Measurements from ENCODE around the gene ACTR8. TPM values are rescaled to one million over a fixed set of nuclear protein-coding genes. Genes with fewer than 3 reads are reported as not detected.

Gene ACTR8
- total RNA-seq, 2 experiments from 2014 or later, result 29.8 to 30.3 TPM

- no peak for DNase-seq
- H3K4me3 Mint-ChIP-seq, result no peak overlapping the region
Measured at GRCh38 chr3:53824795-53825194, 57.2 kb downstream of the ACTR8 start.

GRCh38 chr3:53823956-53824657, 57.8 kb downstream of the ACTR8 start:
- no peaks in the 10 kb centered on the region for H3K9me3 Mint-ChIP-seq
- no peak overlapping the region for H3K4me3 Mint-ChIP-seq
- H3K27ac Mint-ChIP-seq, result no peak overlapping the region
- DNase-seq, result no peak
- intact Hi-C loops (cut with micrococcal nuclease), result no loop called here
- CTCF ChIA-PET, result no interaction called here
- no peaks in the 10 kb centered on the region for H3K36me3 Mint-ChIP-seq (ENCODE audit: low read depth)
- no peaks in the 10 kb centered on the region for H3K27me3 Mint-ChIP-seq (ENCODE audit: low read depth)
- no peaks in the 10 kb centered on the region for H3K4me1 Mint-ChIP-seq (ENCODE audit: low read depth)

More at GRCh38 chr3:53824795-53825194, 57.2 kb downstream of the ACTR8 start:
- CTCF ChIA-PET, result no interaction called here
- Mint-ChIP-seq H3K9me3 (no peaks in the 10 kb centered on the region), H3K27ac (no peak overlapping the region), H3K36me3 (ENCODE audit: low read depth) (no peaks in the 10 kb centered on the region), H3K4me1 (ENCODE audit: low read depth) (no peaks in the 10 kb centered on the region), H3K27me3 (ENCODE audit: low read depth) (no peaks in the 10 kb centered on the region)
- intact Hi-C loops (cut with micrococcal nuclease), result no loop called here

DNA sequence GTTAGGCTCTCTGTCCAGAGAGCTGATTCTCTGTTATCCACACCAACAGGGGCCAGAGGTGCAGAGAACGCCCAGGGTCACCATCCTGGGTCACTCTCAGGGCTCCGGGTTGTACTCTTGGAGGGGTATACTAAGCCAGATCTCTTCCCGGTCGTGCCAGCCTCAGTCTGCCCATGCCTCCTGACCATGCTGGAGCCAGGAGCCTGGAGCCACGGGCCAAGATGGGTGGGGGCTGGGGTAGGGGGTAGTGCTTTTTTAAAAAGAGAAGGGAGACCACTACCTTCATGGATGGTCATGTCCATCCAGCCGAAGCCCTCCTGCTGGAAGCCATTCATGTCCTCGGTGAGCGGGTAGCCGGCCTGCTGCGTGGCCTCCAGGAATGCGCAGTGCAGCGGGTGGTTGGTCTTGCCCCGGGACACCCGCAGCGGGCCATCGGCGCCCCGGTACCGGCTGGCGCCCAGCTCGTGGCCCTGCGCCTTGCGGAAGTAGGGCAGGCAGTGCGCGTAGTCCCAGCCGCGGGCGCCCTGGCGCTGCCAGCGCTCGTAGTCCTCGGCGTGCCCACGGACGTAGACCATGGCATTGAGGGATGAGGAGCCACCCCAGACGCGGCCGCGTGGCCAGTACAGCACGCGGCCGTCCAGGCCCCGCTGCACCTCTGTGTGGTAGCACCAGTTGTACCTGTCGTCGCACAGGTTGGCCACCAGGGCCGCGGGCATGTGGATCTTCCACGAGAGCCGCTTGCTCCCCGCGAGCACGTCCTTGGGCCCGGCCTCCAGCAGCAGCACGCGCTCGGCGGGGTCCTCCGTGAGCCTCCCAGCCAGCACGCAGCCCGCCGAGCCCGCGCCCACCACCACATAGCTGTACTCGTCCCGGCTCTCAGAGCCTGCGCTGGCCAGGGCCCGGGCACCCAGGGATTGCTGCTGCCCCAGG, 58.7 kb downstream of the ACTR8 start:
- Mint-ChIP-seq H3K27ac (no peak overlapping the region), H3K4me1 (ENCODE audit: low read depth) (no peaks in the 10 kb centered on the region), H3K9me3 (no peaks in the 10 kb centered on the region), H3K4me3 (no peak overlapping the region), H3K36me3 (ENCODE audit: low read depth) (no peaks in the 10 kb centered on the region), H3K27me3 (ENCODE audit: low read depth) (no peaks in the 10 kb centered on the region)
- intact Hi-C loops (cut with micrococcal nuclease), result no loop called here
- no peak for DNase-seq
- CTCF ChIA-PET, result no interaction called here

DNA sequence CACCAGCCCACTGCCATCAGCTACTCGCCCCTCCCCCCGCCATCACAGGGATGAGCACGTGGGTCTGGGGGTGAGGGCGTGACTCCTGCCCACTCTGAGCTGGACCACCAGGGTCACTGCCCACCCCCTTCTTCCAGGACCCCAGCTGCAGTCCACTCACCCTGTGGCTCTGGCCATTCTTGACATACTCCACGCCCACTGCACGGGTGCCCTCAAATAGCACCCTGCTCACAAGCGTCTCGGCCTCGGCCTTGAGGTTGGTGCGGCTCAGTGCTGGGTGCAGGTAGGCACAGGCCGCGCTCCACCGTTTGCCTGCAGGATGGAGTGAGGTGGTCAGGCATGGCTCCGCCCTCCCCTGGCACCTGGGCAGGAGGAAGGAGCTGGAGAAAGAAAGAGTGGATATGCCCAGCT, 59.6 kb downstream of the ACTR8 start:
- CTCF ChIA-PET, result interaction anchor here (0.5 kb wide), 1 partner anchor 274 kb away, joined by 4 read pairs; no protein-coding TSS in a partner anchor
- intact Hi-C loops (cut with micrococcal nuclease), result no loop called here

DNA sequence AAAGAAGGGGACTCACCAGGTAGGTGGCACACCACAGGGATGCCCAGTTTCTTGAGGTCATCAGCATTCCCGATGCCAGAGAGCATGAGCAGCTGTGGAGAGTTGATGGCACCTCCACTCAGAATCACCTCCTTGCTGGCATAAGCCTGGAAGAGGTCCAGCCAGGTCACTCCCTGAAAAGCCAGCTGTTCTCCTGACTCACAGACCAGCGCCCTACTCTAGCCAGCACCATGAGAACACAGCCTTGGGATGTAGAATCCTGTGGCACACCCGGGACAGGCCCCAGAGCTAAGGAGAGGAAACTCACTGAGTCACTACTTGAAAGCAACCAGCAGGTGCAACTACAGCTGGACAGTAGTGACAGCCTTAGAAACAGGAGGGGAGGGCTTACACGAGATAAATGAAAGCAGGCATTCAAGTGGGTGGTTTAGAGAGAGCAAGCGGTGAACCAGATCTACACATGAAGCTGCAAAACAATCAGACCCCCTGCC, 60.3 kb downstream of the ACTR8 start:
- Mint-ChIP-seq H3K9me3 (no peaks in the 10 kb centered on the region), H3K36me3 (ENCODE audit: low read depth) (no peaks in the 10 kb centered on the region), H3K4me3 (no peak overlapping the region), H3K27me3 (ENCODE audit: low read depth) (peaks cover 3% of the 10 kb centered on the region), H3K27ac (no peak overlapping the region), H3K4me1 (ENCODE audit: low read depth) (peaks cover 2% of the 10 kb centered on the region)
- intact Hi-C loops (cut with micrococcal nuclease), result no loop called here
- CTCF ChIA-PET, result interaction anchor here (0.5 kb wide), 1 partner anchor 274 kb away, joined by 4 read pairs; no protein-coding TSS in a partner anchor
- DNase-seq, result no peak

More for the DNA sequence above, 59.6 kb downstream of the ACTR8 start:
- Mint-ChIP-seq H3K36me3 (ENCODE audit: low read depth) (no peaks in the 10 kb centered on the region), H3K27ac (no peak overlapping the region), H3K4me3 (no peak overlapping the region), H3K4me1 (ENCODE audit: low read depth) (peaks cover 2% of the 10 kb centered on the region), H3K27me3 (ENCODE audit: low read depth) (peaks cover 3% of the 10 kb centered on the region), H3K9me3 (no peaks in the 10 kb centered on the region)
- DNase-seq, result no peak

DNA sequence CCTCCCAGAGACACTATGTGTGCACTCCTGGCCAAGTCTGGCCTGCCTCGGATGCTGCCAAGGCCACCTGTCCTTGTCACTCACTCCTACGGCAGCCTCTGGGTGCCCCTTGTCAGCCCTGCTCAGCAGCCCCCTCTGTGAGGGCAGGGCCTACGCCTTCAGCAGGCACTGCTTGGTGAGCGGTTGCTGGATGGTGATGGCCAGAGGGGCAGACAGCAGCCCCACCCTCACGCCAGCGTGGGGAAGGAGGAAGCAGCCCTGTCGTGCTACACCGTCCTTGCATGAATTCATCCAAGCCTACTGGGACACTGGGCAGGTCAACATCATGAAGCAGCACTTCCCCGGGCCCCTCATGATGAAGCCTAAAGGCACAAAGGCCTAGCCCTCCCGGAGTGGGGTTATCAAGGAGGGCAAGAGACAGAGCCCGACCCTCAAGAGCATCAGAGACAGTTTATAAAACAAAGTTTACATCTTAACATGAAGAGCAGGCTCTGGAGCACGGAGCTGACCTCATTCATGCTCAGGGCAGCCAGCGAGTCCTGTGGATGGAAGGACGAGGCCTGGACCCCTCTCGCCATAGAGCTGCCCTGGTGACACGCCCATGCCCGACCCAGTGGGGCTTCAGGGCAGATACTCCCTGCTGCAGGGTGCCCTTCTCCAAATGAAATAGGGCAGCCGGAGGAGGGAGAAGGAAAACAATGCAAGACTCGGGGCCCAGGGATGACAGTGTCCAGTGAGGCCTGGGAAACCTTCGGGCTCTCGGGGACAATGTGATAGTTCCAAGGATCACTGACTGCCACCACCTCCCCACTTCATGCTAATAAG, 61.0 kb downstream of the ACTR8 start:
- H3K4me3 Mint-ChIP-seq, result no peak overlapping the region
- peaks cover 2% of the 10 kb centered on the region for H3K4me1 Mint-ChIP-seq (ENCODE audit: low read depth)
- intact Hi-C loops (cut with micrococcal nuclease), result no loop called here
- H3K27me3 Mint-ChIP-seq (ENCODE audit: low read depth), result peaks cover 3% of the 10 kb centered on the region
- no peak for DNase-seq
- H3K36me3 Mint-ChIP-seq (ENCODE audit: low read depth), result no peaks in the 10 kb centered on the region
- CTCF ChIA-PET, result no interaction called here
- H3K27ac Mint-ChIP-seq, result no peak overlapping the region
- H3K9me3 Mint-ChIP-seq, result no peaks in the 10 kb centered on the region

DNA sequence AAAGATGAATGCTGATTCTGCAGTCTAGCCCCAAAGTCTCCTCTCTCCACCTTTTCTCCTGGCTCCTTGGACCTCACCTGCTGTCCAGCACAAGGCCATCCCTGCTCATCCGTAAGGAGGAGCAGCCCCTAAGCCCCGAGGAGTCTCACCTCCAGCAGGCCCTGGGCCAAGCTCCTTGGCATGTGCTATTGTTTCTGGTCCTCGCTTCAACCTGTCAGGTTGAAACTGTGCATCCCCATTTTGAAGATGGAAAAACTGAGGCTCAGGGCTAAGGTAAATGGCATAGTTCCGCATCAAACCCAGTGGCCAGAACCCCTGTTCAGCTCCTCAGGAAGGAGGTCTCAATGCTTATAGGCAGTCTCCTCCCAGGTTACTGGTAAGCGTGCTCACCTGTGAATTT, 61.9 kb downstream of the ACTR8 start:
- Mint-ChIP-seq H3K4me3 (no peak overlapping the region), H3K9me3 (no peaks in the 10 kb centered on the region), H3K4me1 (ENCODE audit: low read depth) (peaks cover 2% of the 10 kb centered on the region), H3K36me3 (ENCODE audit: low read depth) (no peaks in the 10 kb centered on the region), H3K27ac (no peak overlapping the region), H3K27me3 (ENCODE audit: low read depth) (peaks cover 3% of the 10 kb centered on the region)
- DNase-seq, result no peak
- intact Hi-C loops (cut with micrococcal nuclease), result no loop called here
- CTCF ChIA-PET, result no interaction called here

- CTCF ChIA-PET, result no interaction called here
- no peak overlapping the region for H3K27ac Mint-ChIP-seq
Measured at GRCh38 chr3:53819163-53819868, 62.6 kb downstream of the ACTR8 start.

DNA sequence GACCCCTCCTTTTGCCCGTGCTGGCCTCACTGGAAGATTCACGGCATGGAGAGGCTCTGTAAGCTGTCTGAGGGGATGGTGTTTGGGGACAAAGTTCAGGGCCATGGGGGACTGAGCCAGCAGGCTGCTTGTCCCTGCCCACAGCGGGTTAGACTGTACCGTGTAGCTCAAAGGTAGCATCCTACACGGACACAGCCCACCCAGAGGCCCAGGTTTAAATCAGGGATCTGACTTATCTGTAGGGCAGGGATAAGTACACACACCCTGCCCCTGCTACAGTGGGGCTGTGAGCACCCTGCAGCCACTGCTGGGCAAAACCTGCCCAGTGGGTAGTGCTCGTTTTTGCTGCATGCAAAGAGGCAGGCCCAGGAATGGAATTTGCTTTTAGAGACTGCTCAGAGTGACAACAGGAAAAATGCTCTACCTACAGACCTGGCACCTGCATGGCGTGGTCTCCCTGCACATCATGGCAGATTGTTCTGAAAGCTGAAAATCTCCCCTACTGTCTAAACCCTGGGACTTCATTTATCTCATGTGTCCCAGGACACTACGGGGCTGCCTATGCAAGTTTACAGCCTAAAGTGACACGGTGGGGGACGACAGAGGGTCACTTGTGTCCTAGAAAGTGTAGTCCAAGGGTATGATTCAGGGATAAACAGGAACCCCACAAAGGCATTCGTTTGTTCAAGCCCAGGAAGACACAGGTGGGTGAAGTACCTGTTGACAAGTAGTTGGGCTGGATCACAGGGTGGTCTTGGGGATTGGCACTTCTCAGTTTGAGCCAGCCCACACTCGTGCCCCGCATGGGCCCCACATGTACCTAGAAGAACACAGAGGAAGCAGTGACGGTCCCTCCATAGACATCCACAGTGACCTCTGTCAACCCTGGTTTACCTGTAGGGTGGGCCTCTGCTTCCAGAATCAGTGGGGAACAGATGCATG, 63.5 kb downstream of the ACTR8 start:
- Mint-ChIP-seq H3K9me3 (no peaks in the 10 kb centered on the region), H3K4me3 (no peak overlapping the region), H3K27ac (no peak overlapping the region), H3K4me1 (ENCODE audit: low read depth) (peaks cover 2% of the 10 kb centered on the region), H3K36me3 (ENCODE audit: low read depth) (no peaks in the 10 kb centered on the region), H3K27me3 (ENCODE audit: low read depth) (peaks cover 3% of the 10 kb centered on the region)
- no peak for DNase-seq
- intact Hi-C loops (cut with micrococcal nuclease), result loop anchor here (10.0 kb wide), 1 partner anchor 444 kb away; no protein-coding TSS in a partner anchor
- CTCF ChIA-PET, result no interaction called here

More at GRCh38 chr3:53819163-53819868, 62.6 kb downstream of the ACTR8 start:
- H3K27me3 Mint-ChIP-seq (ENCODE audit: low read depth), result peaks cover 3% of the 10 kb centered on the region
- DNase-seq, result no peak
- intact Hi-C loops (cut with micrococcal nuclease), result loop anchor here (10.0 kb wide), 1 partner anchor 445 kb away; no protein-coding TSS in a partner anchor
- no peaks in the 10 kb centered on the region for H3K36me3 Mint-ChIP-seq (ENCODE audit: low read depth)
- peaks cover 2% of the 10 kb centered on the region for H3K4me1 Mint-ChIP-seq (ENCODE audit: low read depth)
- H3K9me3 Mint-ChIP-seq, result no peaks in the 10 kb centered on the region
- no peak overlapping the region for H3K4me3 Mint-ChIP-seq

GRCh38 chr3:53817809-53818208, 64.1 kb downstream of the ACTR8 start:
- peaks cover 3% of the 10 kb centered on the region for H3K27me3 Mint-ChIP-seq (ENCODE audit: low read depth)
- H3K4me3 Mint-ChIP-seq, result no peak overlapping the region
- no peaks in the 10 kb centered on the region for H3K36me3 Mint-ChIP-seq (ENCODE audit: low read depth)
- CTCF ChIA-PET, result no interaction called here
- H3K9me3 Mint-ChIP-seq, result no peaks in the 10 kb centered on the region
- no peak for DNase-seq
- peaks cover 2% of the 10 kb centered on the region for H3K4me1 Mint-ChIP-seq (ENCODE audit: low read depth)
- no peak overlapping the region for H3K27ac Mint-ChIP-seq
- intact Hi-C loops (cut with micrococcal nuclease), result loop anchor here (10.0 kb wide), 1 partner anchor 443 kb away; no protein-coding TSS in a partner anchor
